ENCODE data around the gene NBR1.
"Not testable (repeated sequence)": the region's sequence is repeated elsewhere in the genome, so short reads cannot be mapped to it uniquely, and the experiment has no call there.

NBR1 gene

GRCh38 chr17:43170766-43171585, at the start of gene NBR1:
TSS of gene NBR1 (plus strand) at chr17:43171214. CDS start at chr17:43175800, 4,586 bp downstream.
- DNase-seq (ENCODE audit: low spot score) = peak; percentile 99

GRCh38 chr17:43125133-43125966, 45.7 kb upstream of the NBR1 start, which contains the start of gene BRCA1:
TSS of gene BRCA1 (minus strand) at chr17:43125364. CDS start at chr17:43124096, 1,268 bp downstream.
- DNase-seq (ENCODE audit: low spot score) = peak; percentile 94

- no peak for DNase-seq (ENCODE audit: low spot score)
Observed at GRCh38 chr17:43125967-43126910, 44.8 kb upstream of the NBR1 start.

GRCh38 chr17:43126911-43127290, 44.1 kb upstream of the NBR1 start:
- DNase-seq (ENCODE audit: low spot score) = no peak

GRCh38 chr17:43127333-43127876, 43.6 kb upstream of the NBR1 start:
- DNase-seq (ENCODE audit: low spot score) = not testable (repeated sequence)

- DNase-seq (ENCODE audit: low spot score) = no peak
Observed at GRCh38 chr17:43129671-43130010, 41.4 kb upstream of the NBR1 start.

- no peak for DNase-seq (ENCODE audit: low spot score)
Observed at GRCh38 chr17:43132117-43132516, 38.9 kb upstream of the NBR1 start.

- DNase-seq (ENCODE audit: low spot score) = not testable (repeated sequence)
Observed at GRCh38 chr17:43133439-43133838, 37.6 kb upstream of the NBR1 start.

GRCh38 chr17:43134774-43135453, 36.1 kb upstream of the NBR1 start:
- no peak for DNase-seq (ENCODE audit: low spot score)

- no peak for DNase-seq (ENCODE audit: low spot score)
Observed at GRCh38 chr17:43135454-43135819, 35.6 kb upstream of the NBR1 start.

GRCh38 chr17:43136574-43136973, 34.4 kb upstream of the NBR1 start:
- not testable (repeated sequence) for DNase-seq (ENCODE audit: low spot score)

- DNase-seq (ENCODE audit: low spot score) = not testable (repeated sequence)
Observed at GRCh38 chr17:43138531-43138930, 32.5 kb upstream of the NBR1 start.

GRCh38 chr17:43140396-43141332, 30.4 kb upstream of the NBR1 start:
- no peak for DNase-seq (ENCODE audit: low spot score)

GRCh38 chr17:43142153-43142552, 28.9 kb upstream of the NBR1 start:
- DNase-seq (ENCODE audit: low spot score) = no peak

GRCh38 chr17:43143201-43143600, 27.8 kb upstream of the NBR1 start:
- no peak for DNase-seq (ENCODE audit: low spot score)

GRCh38 chr17:43146649-43147048, 24.4 kb upstream of the NBR1 start:
- DNase-seq (ENCODE audit: low spot score) = no peak

GRCh38 chr17:43151880-43152456, 19.0 kb upstream of the NBR1 start:
- DNase-seq (ENCODE audit: low spot score) = no peak

- DNase-seq (ENCODE audit: low spot score) = not testable (repeated sequence)
Observed at GRCh38 chr17:43153197-43153835, 17.7 kb upstream of the NBR1 start.

- no peak for DNase-seq (ENCODE audit: low spot score)
Observed at GRCh38 chr17:43155666-43156065, 15.3 kb upstream of the NBR1 start.
